ENCODE data around the gene FASN. TPM values are rescaled to one million over a fixed set of nuclear protein-coding genes. Genes with fewer than 3 reads are reported as not detected.

The FASN gene
- total and polyA plus RNA-seq, 2 of the 13 experiments (the other 11 are each of a cell fraction or from before 2014, with no cell fraction given), result 51.7 to 101 TPM

DNA sequence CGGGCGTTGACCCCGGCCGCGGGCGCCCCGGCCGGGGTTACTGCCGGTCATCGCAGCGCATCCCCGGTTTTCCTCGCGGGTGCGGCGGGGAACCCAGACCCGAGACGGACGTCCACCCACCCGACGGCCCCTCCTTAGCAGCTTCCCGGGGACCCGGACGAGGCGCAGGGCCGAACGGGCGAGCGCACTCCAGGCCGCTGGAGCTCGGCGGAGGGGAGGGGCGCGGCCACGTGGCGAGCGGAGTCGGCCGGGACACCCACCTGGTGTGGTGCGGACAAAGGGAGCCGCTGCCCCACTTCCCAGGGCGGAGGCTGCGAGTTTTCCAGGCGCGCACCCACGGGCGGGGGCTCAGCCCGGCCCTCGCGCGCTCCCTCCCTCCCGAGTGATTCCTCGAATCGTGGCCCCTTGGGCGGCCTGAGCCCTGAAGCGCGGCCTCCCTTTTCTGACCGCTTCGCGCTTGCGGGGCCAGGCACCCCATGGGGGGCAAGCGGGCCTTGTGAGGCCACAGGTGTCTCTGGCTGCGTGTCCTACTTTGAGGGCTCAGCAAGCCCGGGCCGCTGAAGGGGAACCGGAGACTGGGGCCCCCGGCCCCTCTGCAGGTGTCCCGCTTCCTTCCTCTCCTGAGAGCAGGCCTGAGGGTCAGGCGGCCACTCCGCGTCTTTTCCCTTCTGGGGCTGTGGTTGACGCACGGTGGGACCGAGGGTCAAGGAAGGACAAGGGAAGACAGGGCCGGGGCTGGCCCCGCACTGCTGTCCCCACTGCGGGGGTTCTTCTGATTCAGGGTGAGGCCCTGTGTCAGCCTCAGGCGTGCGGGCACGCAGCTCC lies 1.1 kb upstream of the FASN start (continued):
- no peak for TF ChIP-seq AFF4 (CRISPR knock-in tag; IDR thresholded peaks at IDR 0.05)
- TF ChIP-seq HDAC2 (CRISPR knock-in tag; IDR thresholded peaks at IDR 0.05), result no peak
- TF ChIP-seq, protein P1, sequence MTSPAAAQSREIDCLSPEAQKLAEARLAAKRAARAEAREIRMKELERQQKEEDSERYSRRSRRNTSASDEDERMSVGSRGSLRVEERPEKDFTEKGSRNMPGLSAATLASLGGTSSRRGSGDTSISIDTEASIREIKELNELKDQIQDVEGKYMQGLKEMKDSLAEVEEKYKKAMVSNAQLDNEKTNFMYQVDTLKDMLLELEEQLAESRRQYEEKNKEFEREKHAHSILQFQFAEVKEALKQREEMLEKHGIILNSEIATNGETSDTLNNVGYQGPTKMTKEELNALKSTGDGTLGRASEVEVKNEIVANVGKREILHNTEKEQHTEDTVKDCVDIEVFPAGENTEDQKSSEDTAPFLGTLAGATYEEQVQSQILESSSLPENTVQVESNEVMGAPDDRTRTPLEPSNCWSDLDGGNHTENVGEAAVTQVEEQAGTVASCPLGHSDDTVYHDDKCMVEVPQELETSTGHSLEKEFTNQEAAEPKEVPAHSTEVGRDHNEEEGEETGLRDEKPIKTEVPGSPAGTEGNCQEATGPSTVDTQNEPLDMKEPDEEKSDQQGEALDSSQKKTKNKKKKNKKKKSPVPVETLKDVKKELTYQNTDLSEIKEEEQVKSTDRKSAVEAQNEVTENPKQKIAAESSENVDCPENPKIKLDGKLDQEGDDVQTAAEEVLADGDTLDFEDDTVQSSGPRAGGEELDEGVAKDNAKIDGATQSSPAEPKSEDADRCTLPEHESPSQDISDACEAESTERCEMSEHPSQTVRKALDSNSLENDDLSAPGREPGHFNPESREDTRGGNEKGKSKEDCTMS (CRISPR knock-in tag; conservative IDR thresholded peaks at IDR 0.05), result no peak
- TF ChIP-seq ZNF550 (CRISPR knock-in tag; IDR thresholded peaks at IDR 0.05; ENCODE audit: borderline replicate concordance), result no peak
- TF ChIP-seq NRL (CRISPR knock-in tag; IDR thresholded peaks at IDR 0.05; ENCODE audit: borderline replicate concordance), result peak; percentile 88; the same call in 1 of the 2 replicates
- TF ChIP-seq NCOA5 (CRISPR knock-in tag; IDR thresholded peaks at IDR 0.05), result no peak; the same call in 1 of the 2 replicates
- peak; percentile 37 for TF ChIP-seq AGO1 (IDR thresholded peaks at IDR 0.05; ENCODE audit: low read depth, low read length, poor library complexity, severe bottlenecking)
- TF ChIP-seq RARA (CRISPR knock-in tag; IDR thresholded peaks at IDR 0.05), result peak; percentile 26
- TF ChIP-seq, protein P2, sequence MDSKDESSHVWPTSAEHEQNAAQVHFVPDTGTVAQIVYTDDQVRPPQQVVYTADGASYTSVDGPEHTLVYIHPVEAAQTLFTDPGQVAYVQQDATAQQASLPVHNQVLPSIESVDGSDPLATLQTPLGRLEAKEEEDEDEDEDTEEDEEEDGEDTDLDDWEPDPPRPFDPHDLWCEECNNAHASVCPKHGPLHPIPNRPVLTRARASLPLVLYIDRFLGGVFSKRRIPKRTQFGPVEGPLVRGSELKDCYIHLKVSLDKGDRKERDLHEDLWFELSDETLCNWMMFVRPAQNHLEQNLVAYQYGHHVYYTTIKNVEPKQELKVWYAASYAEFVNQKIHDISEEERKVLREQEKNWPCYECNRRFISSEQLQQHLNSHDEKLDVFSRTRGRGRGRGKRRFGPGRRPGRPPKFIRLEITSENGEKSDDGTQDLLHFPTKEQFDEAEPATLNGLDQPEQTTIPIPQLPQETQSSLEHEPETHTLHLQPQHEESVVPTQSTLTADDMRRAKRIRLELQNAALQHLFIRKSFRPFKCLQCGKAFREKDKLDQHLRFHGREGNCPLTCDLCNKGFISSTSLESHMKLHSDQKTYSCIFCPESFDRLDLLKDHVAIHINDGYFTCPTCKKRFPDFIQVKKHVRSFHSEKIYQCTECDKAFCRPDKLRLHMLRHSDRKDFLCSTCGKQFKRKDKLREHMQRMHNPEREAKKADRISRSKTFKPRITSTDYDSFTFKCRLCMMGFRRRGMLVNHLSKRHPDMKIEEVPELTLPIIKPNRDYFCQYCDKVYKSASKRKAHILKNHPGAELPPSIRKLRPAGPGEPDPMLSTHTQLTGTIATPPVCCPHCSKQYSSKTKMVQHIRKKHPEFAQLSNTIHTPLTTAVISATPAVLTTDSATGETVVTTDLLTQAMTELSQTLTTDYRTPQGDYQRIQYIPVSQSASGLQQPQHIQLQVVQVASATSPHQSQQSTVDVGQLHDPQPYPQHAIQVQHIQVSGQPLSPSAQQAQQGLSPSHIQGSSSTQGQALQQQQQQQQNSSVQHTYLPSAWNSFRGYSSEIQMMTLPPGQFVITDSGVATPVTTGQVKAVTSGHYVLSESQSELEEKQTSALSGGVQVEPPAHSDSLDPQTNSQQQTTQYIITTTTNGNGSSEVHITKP (CRISPR knock-in tag; IDR thresholded peaks at IDR 0.05; ENCODE audit: low read depth), result no peak
- TF ChIP-seq RXRA (CRISPR knock-in tag; IDR thresholded peaks at IDR 0.05), result peak; percentile 98
- TF ChIP-seq RFXANK (CRISPR knock-in tag; IDR thresholded peaks at IDR 0.05), result no peak
- peak; percentile 67; the same call in 1 of the 2 replicates for TF ChIP-seq PHF20 (CRISPR knock-in tag; IDR thresholded peaks at IDR 0.05)
- TF ChIP-seq ZNF674 (CRISPR knock-in tag; IDR thresholded peaks at IDR 0.05; ENCODE audit: low read depth), result no peak
- peak; percentile 8; the same call in 1 of the 2 replicates for TF ChIP-seq MXD1 (CRISPR knock-in tag; IDR thresholded peaks at IDR 0.05)
- TF ChIP-seq TARDBP (CRISPR knock-in tag; IDR thresholded peaks at IDR 0.05), result no peak
- 0 out of 2 replicates have a peak, but pooled peaks have one; percentile 35 for TF ChIP-seq ZNF501 (CRISPR knock-in tag; IDR thresholded peaks at IDR 0.05)
- no peak for TF ChIP-seq FOXK2 (IDR thresholded peaks at IDR 0.05)
- TF ChIP-seq ZNF564 (CRISPR knock-in tag; IDR thresholded peaks at IDR 0.05), result peak; percentile 46; the same call in 1 of the 2 replicates
- no peak for TF ChIP-seq NKX3-1 (CRISPR knock-in tag; IDR thresholded peaks at IDR 0.05)
- no peak for TF ChIP-seq MBNL3 (CRISPR knock-in tag; conservative IDR thresholded peaks at IDR 0.05)

All from HepG2 (cell line).